Left lung (tissue), 10 donors: ENCODE data around the gene RBBP5. TPM values are rescaled to one million over a fixed set of nuclear protein-coding genes. Genes with fewer than 3 reads are reported as not detected.

Source experiments
- ATAC-seq: fragments of 200-7000 bp; cut with Tn5 transposase; one replicate; pipeline ENCODE4 v1.9.1; 2020; ENCODE audit warnings: moderate library complexity
- DNase-seq, 4 donors: peaks; one replicate each; pipeline ENCODE4 v3.0.0-alpha.2; 2013 to 2020
- H3K27ac ChIP-seq, 2 donors: fragments of 200-600 bp; sonication (generic) in 1 of 2; one replicate each; pipeline versions ENCODE4 v1.5.0 to v1.8.0; 2020 to 2021
- H3K27me3 ChIP-seq, 2 donors: fragments of 200-600 bp; sonication (generic) in 1 of 2; one replicate each; pipeline versions ENCODE4 v1.5.0 to v1.8.0; 2020 to 2021
- H3K36me3 ChIP-seq, 2 donors: fragments of 200-600 bp; sonication (generic) in 1 of 2; one replicate each; pipeline versions ENCODE4 v1.5.0 to v1.8.0; 2020 to 2021
- H3K4me1 ChIP-seq, 2 donors: fragments of 200-600 bp; one replicate each; pipeline ENCODE4 v1.8.0; 2021
- H3K4me3 ChIP-seq, 2 donors: fragments of 200-600 bp; sonication (generic) in 1 of 2; one replicate each; pipeline versions ENCODE4 v1.5.0 to v1.8.0; 2020 to 2021; ENCODE audit warnings: mild to moderate bottlenecking in 1 of 2
- H3K9me3 ChIP-seq, 2 donors: fragments of 200-600 bp; sonication (generic) in 1 of 2; one replicate each; pipeline versions ENCODE4 v1.5.0 to v1.8.0; 2020 to 2021
- CTCF ChIP-seq, 2 donors: fragments of 200-600 bp; sonication (generic) in 1 of 2; IDR thresholded peaks; one replicate each; pipeline versions ENCODE4 v1.5.0 to v1.8.0; 2021; ENCODE audit warnings: antibody characterized with exemption in 2 of 2
- intact Hi-C, 2 donors: fragments of 100-400 bp; cut with DNase I; formaldehyde crosslinking; loops; one replicate each; pipeline versions ENCODE4 v1.11.2 to v1.14.2; 2022
- polyA plus RNA-seq, 6 donors: library from polyadenylated mRNA; unstranded; fragments of 120-200 nt; gene quantifications; one replicate each; pipeline ENCODE4 v1.2.1, GENCODE V29; 2013; ENCODE audit not compliant: insufficient read length in 6 of 6
- total RNA-seq, 2 donors: library from RNA; stranded (reverse); fragmentation: NEBNext Ultra II Directional; extraction: Animal tissue kit (Norgen Biotek cat#: 25700); gene quantifications; one replicate each; pipeline ENCODE4 v1.2.1, GENCODE V29; 2021
- donor health status: DM: no; HTN: yes; CAD: no.
- donor health status: DM: no; HTN: no; CAD: no.

The RBBP5 gene
- total and polyA plus RNA-seq, 8 donors = 14.9 to 21.3 (median 20.2) TPM

DNA sequence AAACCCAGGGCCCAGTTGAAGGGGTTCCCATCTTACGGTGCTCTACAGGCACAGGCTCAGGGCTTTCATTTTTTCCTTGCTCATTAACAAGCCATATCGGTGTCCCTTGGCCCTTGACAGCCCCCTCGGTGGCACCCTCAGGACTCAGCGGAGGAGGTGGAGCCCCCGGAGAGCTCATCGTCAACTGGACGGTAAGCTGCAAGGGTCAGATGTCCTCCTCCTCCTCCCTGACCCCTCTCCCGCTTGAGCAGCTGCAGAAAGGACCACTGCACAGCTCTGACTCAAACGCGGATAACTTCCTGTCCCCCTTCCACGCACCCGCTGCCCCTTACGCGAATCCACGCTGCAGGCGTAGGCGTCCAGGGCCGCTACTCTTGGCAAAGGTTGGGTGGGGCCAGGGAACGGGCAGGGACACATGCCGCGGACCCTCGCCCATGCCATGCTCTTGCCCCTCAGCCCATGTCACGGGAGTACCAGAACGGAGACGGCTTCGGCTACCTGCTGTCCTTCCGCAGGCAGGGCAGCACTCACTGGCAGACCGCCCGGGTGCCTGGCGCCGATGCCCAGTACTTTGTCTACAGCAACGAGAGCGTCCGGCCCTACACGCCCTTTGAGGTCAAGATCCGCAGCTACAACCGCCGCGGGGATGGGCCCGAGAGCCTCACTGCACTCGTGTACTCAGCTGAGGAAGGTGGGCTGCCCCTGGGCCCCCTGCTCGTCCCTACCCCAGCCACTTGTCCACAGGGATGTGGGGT, 52.2 kb downstream of the RBBP5 start:
- H3K36me3 ChIP-seq = no peaks in the 10 kb centered on the region
- no peak overlapping the region for H3K27ac ChIP-seq
- DNase-seq (no peak), ATAC-seq (no peak)
- no peak overlapping the region for H3K4me3 ChIP-seq
- no peaks in the 10 kb centered on the region for H3K4me1 ChIP-seq
- TF ChIP-seq CTCF (IDR thresholded peaks at IDR 0.05) = no peak
- intact Hi-C loops = no loop called here
- H3K27me3 ChIP-seq = no peaks in the 10 kb centered on the region
- H3K9me3 ChIP-seq = no peaks in the 10 kb centered on the region

DNA sequence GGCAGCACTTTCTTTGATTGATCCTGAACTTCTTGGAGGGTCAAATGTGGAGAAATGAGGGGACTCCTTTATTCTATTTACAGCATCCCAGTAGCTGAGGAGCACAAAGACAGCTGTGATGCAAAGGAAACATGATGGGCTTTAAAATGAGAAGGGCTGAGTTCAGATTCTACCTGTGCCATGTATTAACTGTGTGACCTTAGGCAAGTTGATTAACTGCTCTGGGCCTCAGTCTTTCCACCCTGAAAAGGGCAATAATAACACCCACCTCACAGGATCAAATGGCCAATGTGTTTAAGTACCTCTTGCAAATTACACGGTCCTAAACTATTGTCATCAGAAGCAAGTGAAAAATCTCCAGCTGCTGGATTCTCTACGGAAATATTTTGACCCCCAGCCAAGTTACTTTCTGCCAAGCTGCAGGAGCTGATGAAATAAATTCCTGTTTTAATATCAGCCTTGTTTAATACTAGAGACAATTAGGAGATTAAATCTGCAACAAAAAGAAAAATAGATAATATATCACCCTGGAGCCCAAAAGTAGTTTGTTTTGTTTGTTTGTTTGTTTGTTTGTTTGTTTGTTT, 53.2 kb downstream of the RBBP5 start:
- peak in 2 of 4 donors; percentile 39 to 41 for DNase-seq
- intact Hi-C loops = no loop called here
- no peak overlapping the region for H3K27ac ChIP-seq

DNA sequence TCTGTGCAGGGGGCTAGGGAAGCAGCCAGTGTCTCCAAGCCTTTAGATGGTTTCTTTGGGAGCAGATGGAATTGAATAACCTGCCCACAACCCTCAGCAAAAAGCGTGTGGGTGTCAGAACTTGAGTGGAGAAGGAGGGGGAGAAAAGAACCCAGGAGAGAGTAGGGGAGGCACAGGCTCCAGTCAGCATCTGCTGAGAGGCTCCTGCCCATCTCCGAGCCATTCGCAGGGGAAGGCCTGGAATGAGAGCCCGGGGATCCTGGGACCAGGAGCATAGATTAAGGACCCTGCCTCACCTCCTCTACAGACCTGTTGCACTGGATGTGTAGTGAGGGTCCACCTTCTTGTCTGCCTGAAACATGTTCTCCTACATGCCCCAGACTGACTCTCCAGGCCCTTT, 53.8 kb downstream of the RBBP5 start:
- H3K9me3 ChIP-seq = no peaks in the 10 kb centered on the region
- H3K27ac ChIP-seq = no peak overlapping the region
- H3K27me3 ChIP-seq = no peaks in the 10 kb centered on the region
- H3K4me1 ChIP-seq = no peaks in the 10 kb centered on the region
- no peak for DNase-seq
- no peak for TF ChIP-seq CTCF (IDR thresholded peaks at IDR 0.05)
- no peaks in the 10 kb centered on the region for H3K36me3 ChIP-seq
- intact Hi-C loops = no loop called here
- H3K4me3 ChIP-seq = no peak overlapping the region
- no peak for ATAC-seq

More for the DNA sequence above, 53.2 kb downstream of the RBBP5 start:
- no peaks in the 10 kb centered on the region for H3K27me3 ChIP-seq
- H3K36me3 ChIP-seq = no peaks in the 10 kb centered on the region
- no peaks in the 10 kb centered on the region for H3K9me3 ChIP-seq
- H3K4me3 ChIP-seq = no peak overlapping the region
- H3K4me1 ChIP-seq = no peaks in the 10 kb centered on the region
- ATAC-seq = no peak
- TF ChIP-seq CTCF (IDR thresholded peaks at IDR 0.05) = no peak

- ATAC-seq (no peak), DNase-seq (peak in 1 of 4 donors; percentile 38)
- H3K36me3 ChIP-seq = no peaks in the 10 kb centered on the region
- H3K9me3 ChIP-seq = no peaks in the 10 kb centered on the region
- no peak for TF ChIP-seq CTCF (IDR thresholded peaks at IDR 0.05)
- no peaks in the 10 kb centered on the region for H3K27me3 ChIP-seq
- H3K27ac ChIP-seq = no peak overlapping the region
- intact Hi-C loops = no loop called here
- H3K4me3 ChIP-seq = no peak overlapping the region
- no peaks in the 10 kb centered on the region for H3K4me1 ChIP-seq
Measured at GRCh38 chr1:205067031-205067430, 54.7 kb downstream of the RBBP5 start.

GRCh38 chr1:205066141-205066818, 55.5 kb downstream of the RBBP5 start:
- H3K36me3 ChIP-seq = no peaks in the 10 kb centered on the region
- H3K27me3 ChIP-seq = no peaks in the 10 kb centered on the region
- H3K9me3 ChIP-seq = no peaks in the 10 kb centered on the region
- ATAC-seq = no peak
- no peak overlapping the region for H3K27ac ChIP-seq
- peak in 1 of 4 donors; percentile 48 for DNase-seq
- no peaks in the 10 kb centered on the region for H3K4me1 ChIP-seq
- intact Hi-C loops = no loop called here
- no peak for TF ChIP-seq CTCF (IDR thresholded peaks at IDR 0.05)
- H3K4me3 ChIP-seq = no peak overlapping the region
